GM21529 (cell line): Measurements from ENCODE around the gene CCDC167.

Source experiments
- ATAC-seq: cut with Tn5 transposase; IDR thresholded peaks from one replicate; pipeline ENCODE4 v1.9.1; 2021; ENCODE audit not compliant: unreplicated experiment

CCDC167 gene

DNA sequence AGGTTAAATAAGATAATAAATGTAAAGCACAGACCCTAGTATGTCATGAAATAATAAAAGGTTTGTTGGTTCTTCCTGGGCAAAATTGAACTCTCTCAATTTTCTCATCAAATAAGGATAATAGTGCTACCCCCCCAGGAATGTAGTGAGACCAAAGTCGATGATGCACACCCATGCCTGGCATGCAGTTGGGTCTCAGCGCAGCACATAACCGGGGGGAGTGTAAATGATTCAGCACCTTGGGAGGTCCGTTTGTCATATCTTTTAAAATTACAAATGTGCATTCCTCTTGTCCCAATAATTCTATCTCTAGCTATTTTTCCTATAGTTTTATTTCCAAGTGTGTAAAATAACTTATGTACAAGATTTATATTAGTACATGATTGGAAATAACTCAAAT is 31.3 kb upstream of the CCDC167 start:
- ATAC-seq = no peak

DNA sequence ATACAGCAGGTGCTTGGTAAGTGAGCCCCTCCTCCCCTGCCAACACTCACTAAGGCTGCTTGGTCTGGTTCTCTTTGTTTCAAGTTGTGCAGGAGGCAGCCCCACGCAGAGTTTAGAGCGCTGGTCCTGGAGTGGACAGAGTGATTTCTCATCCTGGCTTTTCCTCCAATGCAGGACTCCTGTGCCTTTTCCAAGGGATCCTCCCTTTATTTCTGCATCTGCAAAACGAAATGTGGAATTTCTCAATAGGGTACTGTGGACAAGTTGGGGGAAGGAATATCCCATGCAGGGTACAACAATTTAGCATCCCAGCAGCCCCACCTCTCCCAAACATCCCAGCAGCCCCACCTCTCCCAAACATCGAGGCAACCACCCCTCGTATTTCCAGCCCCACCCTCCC is 30.6 kb upstream of the CCDC167 start:
- no peak for ATAC-seq

DNA sequence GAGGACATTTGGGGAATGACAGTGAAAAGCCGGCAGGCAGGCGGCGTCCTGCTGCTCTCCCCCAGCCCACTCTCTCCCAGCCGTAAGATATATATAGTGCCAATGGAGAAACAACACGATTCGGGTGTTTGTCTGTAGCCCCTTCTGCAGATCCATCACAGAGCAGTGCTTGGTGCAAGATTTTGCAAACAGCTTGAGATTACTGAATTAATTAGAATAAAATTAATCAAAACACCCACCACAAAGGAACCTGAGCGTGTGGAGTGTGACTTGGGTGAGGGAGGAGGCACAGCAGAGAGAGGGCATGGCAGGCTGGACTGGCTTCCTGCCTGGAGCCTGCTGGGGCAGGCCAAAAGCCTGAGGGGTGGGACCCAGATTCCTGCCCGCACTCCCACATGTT is 28.8 kb upstream of the CCDC167 start:
- no peak for ATAC-seq

DNA sequence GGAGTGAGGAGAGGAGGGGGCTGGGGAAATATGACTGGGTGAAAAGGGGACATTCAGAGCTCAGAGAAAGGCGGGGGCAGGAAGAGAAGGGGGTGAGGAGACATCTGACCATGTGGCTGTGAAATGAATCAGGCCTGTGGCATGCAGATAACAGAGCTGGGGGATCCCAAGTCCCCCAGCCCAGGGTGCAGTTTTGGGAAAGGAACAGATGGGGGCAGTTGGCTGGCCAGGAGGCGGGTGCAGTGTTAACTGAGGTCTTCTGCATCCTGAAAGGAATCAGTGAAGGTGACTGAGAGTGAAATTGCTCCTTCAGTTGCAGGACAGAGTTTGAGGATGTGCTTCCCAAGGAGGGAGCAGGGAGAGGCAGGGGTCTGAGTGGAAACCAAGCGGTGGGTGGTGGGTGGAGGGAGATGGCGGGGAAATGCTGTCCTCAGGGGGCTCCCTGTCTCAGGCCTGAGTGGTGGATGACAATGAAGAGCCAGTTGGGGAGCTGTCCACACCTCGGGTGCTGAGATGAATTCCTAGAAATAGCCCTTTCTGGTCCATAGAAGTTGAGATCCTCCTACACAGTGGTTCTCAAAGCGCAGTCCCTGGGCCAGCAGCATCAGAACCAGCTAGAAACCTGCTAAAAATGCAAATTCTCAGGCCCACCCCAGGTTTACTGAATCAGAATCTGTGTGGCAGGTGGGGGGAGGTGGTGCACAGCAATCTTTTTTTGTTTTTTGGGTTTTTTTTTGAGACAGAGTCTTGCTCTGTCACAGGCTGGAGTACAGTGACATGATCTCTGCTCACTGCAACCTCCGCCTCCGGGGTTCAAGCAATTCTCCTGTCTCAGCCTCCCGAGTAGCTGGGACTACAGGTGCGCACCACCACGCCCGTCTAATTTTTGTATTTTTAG is 26.0 kb upstream of the CCDC167 start:
- ATAC-seq = no peak

DNA sequence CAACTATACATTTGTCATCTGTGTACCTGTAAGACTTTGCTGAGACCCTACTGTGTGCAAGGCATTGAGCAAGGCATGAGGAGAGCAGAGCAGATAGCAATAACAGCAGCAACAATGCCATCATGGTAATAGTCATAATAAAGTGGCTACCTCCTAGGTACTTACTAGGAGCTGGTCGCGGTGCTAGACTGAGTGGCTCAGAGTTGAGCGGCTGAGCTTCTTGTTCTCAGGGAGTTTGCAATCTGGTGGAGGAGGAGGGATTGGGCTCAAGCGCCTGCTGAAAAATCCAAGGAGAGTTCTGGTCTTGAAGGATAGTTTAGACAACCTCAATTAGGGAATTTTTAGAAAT is 25.3 kb upstream of the CCDC167 start:
- ATAC-seq = no peak

DNA sequence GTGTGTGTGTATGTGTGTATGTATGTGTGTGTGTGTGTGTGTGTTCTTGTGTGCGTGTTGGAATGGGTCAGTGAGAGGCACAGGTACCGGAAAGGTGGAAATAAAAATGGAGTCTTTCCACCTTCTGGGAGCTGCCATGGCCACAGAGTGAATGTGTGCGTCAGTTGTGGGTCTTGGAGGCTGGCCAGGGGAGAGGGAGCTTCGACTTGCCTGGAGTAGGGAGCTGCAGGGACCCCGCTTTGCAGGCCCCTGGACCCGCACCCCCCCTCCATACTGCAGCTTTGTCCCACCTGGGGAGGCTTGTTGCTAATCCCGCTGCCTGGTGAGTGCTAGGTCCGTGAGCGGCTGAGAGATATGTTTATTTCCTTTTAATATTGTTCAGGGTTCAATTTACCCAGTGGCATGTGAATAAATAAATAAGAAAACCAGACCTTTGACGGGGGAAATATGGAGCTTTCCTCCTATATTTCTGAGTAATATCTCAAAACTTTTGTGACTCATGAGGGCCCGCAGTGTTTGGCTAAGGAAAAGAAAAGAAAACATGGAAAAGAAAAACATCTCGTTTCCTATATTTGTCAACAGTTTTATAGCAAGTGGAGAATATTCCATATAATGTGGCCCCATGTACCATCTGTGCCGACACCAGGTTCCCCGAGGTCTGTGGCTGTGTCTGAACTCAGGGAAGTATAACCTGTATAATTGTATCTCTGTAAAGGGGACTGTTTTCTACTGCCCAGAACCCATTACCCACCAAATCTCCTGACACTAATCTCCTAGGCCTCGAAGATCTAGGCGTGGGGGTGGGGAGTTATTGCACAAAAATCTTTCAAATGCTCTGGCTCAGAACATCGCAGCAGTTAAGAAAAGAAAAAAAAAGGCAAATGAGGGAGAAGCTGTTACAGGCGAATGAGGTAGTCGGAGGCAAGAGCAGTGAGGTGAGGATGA is 24.6 kb upstream of the CCDC167 start:
- ATAC-seq = no peak

DNA sequence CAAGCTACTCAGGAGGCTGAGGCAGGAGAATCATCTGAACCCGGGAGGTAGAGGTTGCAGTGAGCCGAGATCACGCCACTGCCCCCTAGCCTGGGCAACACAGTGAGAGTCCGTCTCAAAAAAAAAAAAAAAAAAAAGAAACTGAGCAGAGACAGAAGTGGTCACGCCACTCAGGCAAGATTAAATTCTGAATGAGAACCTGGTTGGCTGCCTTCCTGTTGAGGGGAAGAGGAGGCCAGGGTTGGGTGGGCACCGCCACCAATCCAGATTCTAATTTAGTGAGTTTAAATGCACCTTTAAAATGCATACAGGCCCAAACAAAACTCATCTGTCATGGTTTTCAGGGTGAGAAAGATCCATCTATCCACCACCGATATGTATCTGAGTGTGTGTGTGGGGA is 23.7 kb upstream of the CCDC167 start:
- ATAC-seq = no peak

DNA sequence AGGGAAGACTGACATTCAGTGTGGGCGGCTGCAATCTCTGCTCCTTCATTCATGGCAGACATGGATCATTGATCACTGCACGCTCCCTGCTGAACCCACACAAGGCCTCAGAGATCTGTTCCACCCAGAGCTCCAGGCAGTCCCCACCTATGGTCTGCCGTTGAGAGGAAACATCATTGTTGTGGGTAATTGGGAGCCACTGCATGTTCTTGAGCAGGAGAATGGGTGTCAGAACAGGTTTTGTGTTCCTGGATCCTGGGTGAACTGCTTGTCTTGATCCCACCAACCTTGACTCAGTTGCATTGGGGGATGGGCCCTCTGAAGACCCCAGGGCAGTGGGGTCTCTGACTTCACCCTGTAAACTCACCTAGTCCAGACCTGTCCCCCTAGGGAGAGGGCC is 23.1 kb upstream of the CCDC167 start:
- no peak for ATAC-seq

DNA sequence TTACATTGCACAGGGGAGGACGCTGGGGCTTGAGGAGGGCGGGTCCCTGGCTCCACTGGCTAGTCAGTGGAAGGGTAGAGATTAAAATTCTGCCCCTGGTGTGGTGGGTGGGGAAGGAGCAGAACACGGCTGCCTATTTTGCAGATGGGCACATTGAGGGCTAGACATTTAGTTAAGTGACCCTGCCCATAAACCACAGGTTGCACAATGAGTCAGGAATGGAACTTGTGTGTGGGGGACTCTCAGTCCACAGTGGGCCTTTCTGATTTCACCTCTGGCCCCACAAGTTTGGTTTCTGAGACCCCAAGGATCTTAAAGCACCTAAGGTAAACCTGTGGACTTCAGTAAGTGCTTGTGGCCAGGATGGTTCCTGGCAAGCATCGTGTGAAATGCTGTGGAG is 22.0 kb upstream of the CCDC167 start:
- no peak for ATAC-seq

DNA sequence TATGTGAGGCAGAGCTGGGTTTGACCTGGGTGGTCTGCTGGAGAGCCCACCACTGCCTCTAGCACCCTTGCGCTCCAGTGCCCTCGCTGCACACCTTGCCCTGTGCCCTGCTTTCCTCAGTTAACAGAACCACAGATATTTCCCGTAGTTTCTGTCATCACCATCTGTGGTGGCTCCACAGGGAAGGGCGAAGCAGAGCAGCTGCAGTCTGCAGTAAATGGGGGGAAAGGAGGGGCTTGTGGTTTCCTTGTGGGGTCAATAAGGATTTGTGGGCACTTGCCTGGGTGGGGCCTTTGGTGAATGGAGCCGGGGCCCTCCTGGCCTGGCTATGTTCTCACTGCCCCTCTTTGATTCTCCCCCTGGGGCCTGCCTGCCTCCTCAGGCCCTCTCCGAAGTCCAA is 21.2 kb upstream of the CCDC167 start:
- no peak for ATAC-seq

DNA sequence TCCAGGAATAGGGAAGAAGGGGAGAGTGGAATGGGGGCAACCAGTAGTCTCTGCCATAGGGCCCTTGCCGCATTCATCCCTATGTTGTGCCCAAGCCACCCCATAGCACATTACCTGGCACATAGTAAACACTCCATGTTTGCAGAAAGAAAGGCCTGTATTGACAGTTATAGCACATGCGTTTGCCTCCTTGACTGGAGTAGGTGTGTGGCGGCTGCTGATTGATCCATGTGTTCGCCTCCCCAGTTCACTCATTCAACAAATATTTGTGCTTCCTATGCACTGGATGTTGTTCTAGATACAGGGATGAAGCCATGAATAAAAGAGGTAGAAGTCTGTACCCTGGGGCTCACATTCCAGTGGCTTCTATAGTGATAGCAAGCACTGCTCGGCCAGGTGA is 19.8 kb upstream of the CCDC167 start:
- ATAC-seq = no peak

DNA sequence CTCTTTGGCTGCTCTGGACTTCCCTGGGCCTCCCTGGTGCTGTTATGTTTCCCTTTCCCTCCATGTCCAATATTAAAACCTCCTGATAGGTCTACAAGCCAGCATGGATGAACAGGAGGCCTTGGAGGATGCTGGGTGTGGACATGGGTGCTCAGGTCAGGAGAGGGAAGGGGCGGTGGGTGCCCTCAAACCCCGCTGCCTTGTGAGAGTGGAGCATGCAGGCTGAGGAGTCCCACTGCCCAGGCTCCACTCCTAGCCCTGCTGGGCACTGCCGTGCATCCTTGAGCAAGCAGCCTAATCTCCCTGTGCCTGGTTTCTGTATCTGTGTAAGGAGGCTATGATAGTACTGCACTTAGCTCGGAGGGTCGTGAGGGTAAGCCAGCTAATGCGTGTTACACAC is 18.4 kb upstream of the CCDC167 start:
- no peak for ATAC-seq

DNA sequence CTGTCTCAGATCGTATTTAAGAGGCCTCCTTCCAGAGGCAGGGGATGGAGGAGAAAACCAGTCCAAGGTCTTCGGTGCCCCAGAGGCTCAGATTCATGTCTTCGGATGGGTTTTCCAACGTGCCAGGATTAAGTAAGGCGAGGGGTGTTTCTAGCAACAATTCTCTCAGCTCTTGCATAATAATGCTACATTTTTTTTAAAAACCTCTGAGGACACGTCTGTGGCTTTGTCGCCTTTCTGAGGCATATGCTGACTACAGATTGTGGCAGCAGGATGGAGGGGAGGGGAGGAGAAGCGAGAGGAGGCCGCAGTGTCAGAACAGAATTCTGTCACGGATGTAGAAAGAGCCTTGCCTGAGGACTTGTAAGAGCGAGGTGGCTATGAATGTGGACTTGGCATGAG is 17.7 kb upstream of the CCDC167 start:
- ATAC-seq = peak; percentile 33

DNA sequence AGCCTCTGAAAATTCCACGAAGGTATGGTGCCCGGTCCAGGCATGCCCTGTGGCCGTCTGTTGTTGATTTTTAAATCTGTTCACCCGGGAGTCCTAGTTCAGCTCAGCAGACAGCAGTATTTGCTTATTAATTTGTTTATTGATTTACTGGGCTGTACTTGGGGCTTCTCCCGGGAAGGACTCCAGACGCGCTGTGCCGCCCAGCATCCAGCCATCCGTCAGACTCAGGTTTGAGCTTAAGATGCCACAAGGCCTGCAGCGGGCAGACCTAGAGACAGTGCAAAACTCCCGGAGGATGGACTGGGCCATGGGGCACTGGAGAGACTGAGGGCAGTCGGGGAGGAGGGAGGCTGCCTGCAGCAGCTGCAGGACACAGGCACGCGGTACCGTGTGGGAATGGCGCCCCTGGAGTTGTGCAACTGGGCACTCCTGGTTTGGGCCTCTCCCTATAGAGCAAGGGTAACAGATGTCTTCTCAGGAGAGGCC is 17.3 kb upstream of the CCDC167 start:
- ATAC-seq = no peak

DNA sequence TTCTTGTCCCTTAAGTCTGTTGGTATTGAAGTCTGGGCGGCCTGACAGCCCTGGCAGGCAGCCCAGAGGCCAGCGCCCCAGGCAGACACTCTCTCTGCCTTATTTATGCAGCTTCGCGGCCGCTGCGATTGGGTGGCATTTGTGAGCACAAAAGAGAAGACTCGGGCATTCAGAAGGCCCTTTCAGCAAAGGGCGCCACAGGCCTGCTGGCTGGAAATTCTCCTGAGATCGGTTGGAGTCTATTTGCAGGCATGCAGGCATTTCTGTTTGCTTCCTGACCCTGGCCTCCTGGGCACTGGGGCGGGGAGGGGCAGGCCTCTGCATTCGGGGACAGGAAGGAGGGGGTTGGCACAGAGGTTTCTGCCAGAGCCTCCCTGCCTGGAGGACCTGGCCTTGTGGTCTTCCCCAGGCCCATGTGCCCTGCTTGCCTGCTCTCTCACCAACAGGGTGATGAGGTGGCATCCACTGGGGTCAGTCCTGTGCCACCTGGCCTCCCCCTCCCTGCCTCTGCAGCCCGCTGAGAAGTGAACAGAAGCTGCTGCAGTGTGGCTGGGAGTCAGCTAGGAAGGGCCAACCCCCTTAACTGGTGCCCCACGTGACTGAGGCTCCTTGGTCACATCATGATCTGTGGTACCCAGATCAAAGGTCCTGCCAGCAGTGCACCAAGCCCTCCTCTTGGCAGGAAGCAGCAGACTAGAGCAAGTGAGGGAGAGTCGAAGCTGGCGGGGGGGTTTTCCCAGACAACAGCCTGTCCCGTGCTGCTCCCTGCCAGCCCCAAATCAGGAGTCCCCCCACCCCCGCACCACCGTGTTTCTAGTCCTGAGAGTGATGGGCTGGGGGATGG is 16.6 kb upstream of the CCDC167 start:
- ATAC-seq = peak; percentile 73

DNA sequence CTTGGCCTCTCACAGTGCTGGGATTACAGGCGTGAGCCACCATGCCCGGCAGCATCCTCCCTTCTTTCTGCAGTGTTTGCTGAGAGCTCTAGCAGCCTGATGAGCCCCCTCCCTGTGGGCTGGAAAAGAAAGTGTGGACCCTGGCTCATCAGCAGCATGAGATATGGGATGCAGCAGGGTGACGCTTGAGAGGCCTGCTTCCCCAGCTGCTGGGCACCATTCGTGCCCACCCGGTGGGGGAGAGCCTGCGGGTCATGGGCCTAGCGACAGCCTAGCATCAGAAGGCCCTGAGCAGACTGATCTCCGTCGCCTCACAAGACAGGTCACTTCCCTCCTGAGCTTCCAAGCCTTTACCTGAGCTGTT is 16.0 kb upstream of the CCDC167 start:
- ATAC-seq = no peak

DNA sequence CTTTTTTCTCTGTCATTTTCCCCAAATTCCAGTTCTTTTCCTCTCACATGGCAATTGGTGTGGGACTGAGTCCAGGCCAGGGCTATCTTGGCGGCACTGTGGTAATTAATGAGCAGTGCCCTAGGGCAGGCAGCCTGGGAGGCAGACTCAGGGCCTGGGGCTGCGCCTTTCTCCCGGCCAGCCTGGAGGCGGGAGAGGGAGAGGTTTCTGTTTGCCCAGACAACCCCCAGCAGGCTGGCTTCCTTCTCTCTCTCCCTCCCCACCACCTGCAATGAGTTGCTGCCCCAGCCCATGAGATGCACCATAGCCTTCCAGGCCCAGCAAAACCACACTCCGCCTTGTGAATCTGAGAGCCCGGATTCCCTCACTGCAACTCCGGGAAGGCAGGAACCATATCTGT is 15.1 kb upstream of the CCDC167 start:
- ATAC-seq = no peak

DNA sequence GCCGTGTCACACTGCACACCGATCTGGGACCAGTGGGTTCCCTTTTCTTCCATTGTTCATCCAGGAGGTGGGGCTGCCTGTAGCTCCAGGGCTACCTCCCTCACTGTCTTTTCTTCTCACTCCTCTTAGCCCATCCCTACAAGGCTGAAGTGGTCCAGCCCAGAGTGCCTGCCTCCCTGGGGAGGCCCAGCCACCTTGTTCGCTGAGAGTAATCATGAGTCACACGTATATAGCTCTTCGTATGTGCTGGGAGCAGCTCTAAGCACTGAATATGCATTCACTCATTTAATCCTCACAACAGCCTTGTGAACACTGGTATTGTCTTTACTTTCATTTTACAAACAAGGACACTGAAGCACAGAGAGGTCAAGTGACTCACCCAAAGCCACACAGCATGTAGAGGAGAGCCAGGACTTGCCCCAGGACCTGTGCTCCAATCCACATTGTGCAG is 14.7 kb upstream of the CCDC167 start:
- ATAC-seq = no peak

DNA sequence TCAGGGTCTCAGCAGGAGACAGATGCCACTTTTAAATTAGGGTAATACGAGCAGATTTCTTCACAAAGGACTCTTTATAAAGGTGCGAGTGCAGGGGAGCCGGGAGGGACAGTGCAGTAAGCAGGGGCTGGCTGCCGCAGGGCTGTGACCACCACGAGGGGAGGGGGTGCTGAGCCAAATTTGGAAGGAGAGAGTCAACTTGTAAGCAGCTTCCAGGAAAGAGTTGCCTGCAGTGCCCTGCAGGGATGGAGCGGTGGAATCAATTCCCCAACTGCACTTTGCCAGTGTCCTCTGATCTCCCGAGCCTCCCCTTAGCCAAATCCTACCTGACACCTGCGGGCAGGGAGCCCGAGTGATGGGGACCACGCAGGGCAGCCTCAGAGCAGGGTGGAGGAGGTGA is 13.9 kb upstream of the CCDC167 start:
- no peak for ATAC-seq

DNA sequence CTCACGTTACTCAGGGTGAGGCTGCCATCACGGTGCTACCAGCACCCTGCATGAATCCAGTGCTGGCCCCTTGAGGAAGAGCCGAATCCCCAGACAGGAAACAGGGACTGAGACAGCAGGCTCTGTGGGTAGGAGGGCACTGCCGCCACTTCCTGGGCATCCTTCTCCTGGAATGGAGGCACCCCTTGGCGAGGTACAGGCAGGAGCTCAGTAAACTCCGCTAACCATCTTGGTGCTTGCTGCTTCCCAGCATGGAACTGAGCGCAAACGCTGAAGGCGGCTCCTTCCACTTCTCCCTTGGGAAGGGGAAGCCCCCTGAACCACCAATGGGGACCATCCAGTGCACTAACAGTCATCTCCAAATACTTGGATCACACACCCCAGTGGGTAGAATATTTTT is 13.5 kb upstream of the CCDC167 start:
- ATAC-seq = no peak

DNA sequence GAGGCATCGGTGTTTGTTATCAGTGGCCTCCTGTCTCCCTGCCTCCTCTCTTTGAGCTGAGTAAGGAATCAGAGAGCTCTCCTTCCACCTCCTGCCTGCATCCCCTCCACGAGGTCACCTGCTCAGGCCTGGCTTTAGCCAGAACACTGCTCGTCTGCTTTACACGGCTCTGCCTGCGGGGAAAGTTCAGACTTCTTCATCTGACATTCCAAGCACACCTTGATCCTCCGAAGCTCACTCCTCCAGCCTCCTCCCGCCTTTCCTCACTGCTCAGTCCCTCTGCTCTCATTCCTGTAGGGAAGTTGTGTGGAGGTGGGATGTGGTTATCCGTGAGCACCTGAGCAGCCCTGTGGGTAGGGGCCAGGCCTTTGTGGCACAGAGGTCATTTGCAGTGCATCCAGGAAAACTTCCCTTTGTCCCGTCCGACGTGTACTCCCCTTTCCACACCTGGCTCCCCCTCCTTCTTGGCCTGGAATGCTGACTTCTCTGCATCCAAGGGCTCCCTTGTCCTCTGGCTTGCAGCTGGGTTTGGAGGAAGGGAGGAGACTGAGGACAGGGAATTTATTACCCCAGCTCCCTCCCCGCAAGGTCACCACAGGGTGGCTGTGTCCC is 12.8 kb upstream of the CCDC167 start:
- ATAC-seq = no peak
